OCI-LY3 (cell line): ENCODE results near the gene MAPK8IP1.

Experiments
- H2AFZ ChIP-seq: fragments of 200-600, 300-600 bp; shearing (Covaris generic); 2 replicates; pipeline ENCODE4 v1.6.0; 2014; ENCODE audit warnings: antibody characterized with exemption, low read depth, low read length
- H3K27ac ChIP-seq: fragments of 200-600, 300-600 bp; sonication (generic); 2 replicates; pipeline ENCODE4 v1.5.1; 2014; ENCODE audit warnings: mild to moderate bottlenecking, low read length, moderate library complexity, mixed read lengths
- H3K27me3 ChIP-seq: fragments of 200-600, 300-600 bp; sonication (generic); 2 replicates; pipeline ENCODE4 v1.6.1; 2014; ENCODE audit warnings: low read depth, low read length, mixed read lengths
- H3K36me3 ChIP-seq: fragments of 200-600, 300-600 bp; sonication (generic); replicated peaks from 2 replicates; pipeline ENCODE3; 2014; ENCODE audit warnings: low read depth, low read length, mixed read lengths
- H3K4me1 ChIP-seq: fragments of 300-600, 200-600 bp; sonication (generic); 2 replicates; pipeline ENCODE4 v1.6.1; 2014; ENCODE audit warnings: low read length, mixed read lengths
- H3K4me2 ChIP-seq: fragments of 200-600, 300-600 bp; sonication (generic); 2 replicates; pipeline ENCODE4 v1.6.1; 2014; ENCODE audit warnings: low read length, mixed read lengths
- H3K4me3 ChIP-seq: fragments of 300-600, 200-600 bp; sonication (generic); 2 replicates; pipeline ENCODE4 v1.5.1; 2014; ENCODE audit warnings: antibody characterized with exemption, mild to moderate bottlenecking, low read length, moderate library complexity
- H3K79me2 ChIP-seq: fragments of 300-600, 200-600 bp; shearing (Covaris generic); 2 replicates; pipeline ENCODE4 v1.6.1; 2014; ENCODE audit warnings: mild to moderate bottlenecking, low read length, mixed read lengths
- H3K9ac ChIP-seq: fragments of 300-600, 200-600 bp; shearing (Covaris generic); 2 replicates; pipeline ENCODE4 v1.6.0; 2014; ENCODE audit warnings: mild to moderate bottlenecking, low read length, moderate library complexity
- H3K9me3 ChIP-seq: fragments of 200-600, 300-600 bp; shearing (Covaris generic); 2 replicates; pipeline ENCODE4 v1.6.1; 2014; ENCODE audit warnings: low read length, mixed read lengths; ENCODE audit not compliant: insufficient read depth
- H4K20me1 ChIP-seq: fragments of 200-600, 300-600 bp; sonication (generic); 2 replicates; pipeline ENCODE4 v1.6.1; 2016; ENCODE audit warnings: low read length, mixed read lengths; ENCODE audit not compliant: insufficient read depth
- EZH2phosphoT487 ChIP-seq: fragments of 200-600 bp; shearing (Covaris generic); IDR thresholded peaks from 2 replicates; pipeline ENCODE4 v1.6.1; 2018; ENCODE audit warnings: antibody characterized with exemption, mixed run types, low read depth
- TF ChIP-seq, protein P1 (sequence below): fragments of 200-600, 300-600 bp; sonication (generic); IDR thresholded peaks from 2 replicates; pipeline ENCODE4 v1.5.1; 2014; ENCODE audit warnings: antibody characterized with exemption, low read length, low read depth

Gene MAPK8IP1

DNA sequence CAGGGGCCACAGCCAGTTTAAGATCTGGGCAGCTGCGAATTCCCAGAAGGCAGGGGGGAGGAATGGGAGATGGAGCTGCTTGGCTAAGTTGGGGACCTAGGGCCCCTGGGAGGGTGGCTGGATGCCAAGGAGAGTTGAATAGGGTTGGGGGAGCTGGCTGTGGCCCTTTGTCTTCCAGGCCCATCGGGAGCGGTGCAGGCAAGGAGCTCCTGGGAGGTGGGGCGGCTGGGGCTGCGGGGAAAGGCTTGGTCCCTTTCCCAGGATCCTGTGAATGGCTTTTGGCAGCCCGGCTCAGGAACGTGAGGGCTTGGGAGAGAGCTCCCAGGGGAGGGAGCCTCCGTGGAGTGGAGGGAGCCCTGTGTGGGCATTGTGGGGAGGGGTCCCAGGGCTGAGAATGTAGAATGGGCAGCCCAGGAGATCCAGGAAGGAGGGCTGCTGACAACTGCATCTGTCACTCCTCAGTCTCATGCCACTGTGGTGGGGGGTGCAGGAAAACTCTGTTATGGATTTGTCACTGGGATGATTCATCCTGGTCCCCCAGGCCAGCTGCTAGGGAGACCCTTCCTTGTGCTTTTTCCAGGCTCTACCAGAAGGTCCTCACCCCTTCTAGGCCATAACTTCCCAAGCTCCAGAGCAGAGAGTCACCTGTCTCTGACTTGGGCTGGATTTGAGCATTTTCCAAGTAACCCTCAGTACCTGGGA lies 15.6 kb downstream of the MAPK8IP1 start:
- Histone ChIP-seq H3K27me3 (no peaks in the 10 kb centered on the region), H3K9me3 (no peaks in the 10 kb centered on the region), H3K27ac (no peak overlapping the region), H3K36me3 (no peaks in the 10 kb centered on the region), H3K4me1 (no peaks in the 10 kb centered on the region; the same call in 1 of the 2 replicates), H3K4me3 (no peak overlapping the region), H3K9ac (no peak overlapping the region), H4K20me1 (no peaks in the 10 kb centered on the region), H2AFZ (no peak overlapping the region), H3K4me2 (no peak overlapping the region), H3K79me2 (no peaks in the 10 kb centered on the region)
- TF ChIP-seq, protein P1, sequence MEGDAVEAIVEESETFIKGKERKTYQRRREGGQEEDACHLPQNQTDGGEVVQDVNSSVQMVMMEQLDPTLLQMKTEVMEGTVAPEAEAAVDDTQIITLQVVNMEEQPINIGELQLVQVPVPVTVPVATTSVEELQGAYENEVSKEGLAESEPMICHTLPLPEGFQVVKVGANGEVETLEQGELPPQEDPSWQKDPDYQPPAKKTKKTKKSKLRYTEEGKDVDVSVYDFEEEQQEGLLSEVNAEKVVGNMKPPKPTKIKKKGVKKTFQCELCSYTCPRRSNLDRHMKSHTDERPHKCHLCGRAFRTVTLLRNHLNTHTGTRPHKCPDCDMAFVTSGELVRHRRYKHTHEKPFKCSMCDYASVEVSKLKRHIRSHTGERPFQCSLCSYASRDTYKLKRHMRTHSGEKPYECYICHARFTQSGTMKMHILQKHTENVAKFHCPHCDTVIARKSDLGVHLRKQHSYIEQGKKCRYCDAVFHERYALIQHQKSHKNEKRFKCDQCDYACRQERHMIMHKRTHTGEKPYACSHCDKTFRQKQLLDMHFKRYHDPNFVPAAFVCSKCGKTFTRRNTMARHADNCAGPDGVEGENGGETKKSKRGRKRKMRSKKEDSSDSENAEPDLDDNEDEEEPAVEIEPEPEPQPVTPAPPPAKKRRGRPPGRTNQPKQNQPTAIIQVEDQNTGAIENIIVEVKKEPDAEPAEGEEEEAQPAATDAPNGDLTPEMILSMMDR, result no peak
- no peak for TF ChIP-seq EZH2phosphoT487

DNA sequence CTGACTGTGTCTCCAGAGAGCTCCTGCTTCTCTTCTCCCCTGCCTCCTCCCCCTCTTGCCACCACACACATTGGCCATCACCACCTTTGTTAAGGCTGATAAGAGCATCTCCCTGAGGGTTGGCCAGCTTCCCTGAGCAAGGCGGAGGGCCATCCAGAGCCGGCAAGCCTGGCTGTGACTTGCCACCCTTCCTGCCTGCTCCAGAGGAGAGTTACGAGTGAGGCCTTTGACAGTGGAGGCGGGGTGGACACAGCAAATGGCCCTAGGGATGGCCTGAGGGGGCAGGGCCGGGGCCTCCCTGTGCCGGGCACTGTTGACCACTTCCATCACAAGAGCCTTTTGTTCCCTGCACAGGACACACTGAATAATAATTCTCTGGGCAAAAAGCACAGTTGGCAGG lies 16.2 kb downstream of the MAPK8IP1 start:
- no peak overlapping the region for H3K4me2 ChIP-seq
- no peaks in the 10 kb centered on the region for H3K27me3 ChIP-seq
- no peak overlapping the region for H3K27ac ChIP-seq
- no peaks in the 10 kb centered on the region for H4K20me1 ChIP-seq
- no peak overlapping the region for H3K4me3 ChIP-seq
- H3K4me1 ChIP-seq, result no peaks in the 10 kb centered on the region; the same call in 1 of the 2 replicates
- H3K9me3 ChIP-seq, result no peaks in the 10 kb centered on the region
- H2AFZ ChIP-seq, result no peak overlapping the region
- H3K9ac ChIP-seq, result no peak overlapping the region
- TF ChIP-seq, protein P1, result no peak
- TF ChIP-seq EZH2phosphoT487, result no peak
- H3K79me2 ChIP-seq, result no peaks in the 10 kb centered on the region
- no peaks in the 10 kb centered on the region for H3K36me3 ChIP-seq

DNA sequence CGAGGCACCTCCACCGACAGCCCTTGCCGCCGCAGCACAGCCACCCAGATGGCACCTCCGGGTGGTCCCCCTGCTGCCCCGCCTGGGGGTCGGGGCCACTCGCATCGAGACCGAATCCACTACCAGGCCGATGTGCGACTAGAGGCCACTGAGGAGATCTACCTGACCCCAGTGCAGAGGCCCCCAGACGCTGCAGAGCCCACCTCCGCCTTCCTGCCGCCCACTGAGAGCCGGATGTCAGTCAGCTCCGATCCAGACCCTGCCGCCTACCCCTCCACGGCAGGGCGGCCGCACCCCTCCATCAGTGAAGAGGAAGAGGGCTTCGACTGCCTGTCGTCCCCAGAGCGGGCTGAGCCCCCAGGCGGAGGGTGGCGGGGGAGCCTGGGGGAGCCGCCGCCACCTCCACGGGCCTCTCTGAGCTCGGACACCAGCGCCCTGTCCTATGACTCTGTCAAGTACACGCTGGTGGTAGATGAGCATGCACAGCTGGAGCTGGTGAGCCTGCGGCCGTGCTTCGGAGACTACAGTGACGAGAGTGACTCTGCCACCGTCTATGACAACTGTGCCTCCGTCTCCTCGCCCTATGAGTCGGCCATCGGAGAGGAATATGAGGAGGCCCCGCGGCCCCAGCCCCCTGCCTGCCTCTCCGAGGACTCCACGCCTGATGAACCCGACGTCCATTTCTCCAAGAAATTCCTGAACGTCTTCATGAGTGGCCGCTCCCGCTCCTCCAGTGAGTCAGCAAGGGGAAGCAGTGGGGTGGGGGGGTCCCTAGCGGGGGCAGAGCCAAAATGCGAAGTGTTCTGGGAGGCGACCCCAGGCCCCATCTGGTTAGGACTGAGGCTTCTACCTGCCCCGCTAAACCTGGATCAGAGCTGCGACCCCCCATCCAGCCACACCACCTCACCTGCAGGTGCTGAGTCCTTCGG lies 17.3 kb downstream of the MAPK8IP1 start:
- H3K36me3 ChIP-seq, result no peaks in the 10 kb centered on the region

More for the DNA sequence above, 17.3 kb downstream of the MAPK8IP1 start:
- Histone ChIP-seq H3K79me2 (no peaks in the 10 kb centered on the region), H4K20me1 (no peaks in the 10 kb centered on the region), H3K27me3 (no peaks in the 10 kb centered on the region), H3K4me2 (no peak overlapping the region), H3K4me3 (no peak overlapping the region), H3K27ac (no peak overlapping the region), H3K4me1 (no peaks in the 10 kb centered on the region; the same call in 1 of the 2 replicates), H3K9me3 (no peaks in the 10 kb centered on the region), H2AFZ (no peak overlapping the region), H3K9ac (no peak overlapping the region)
- TF ChIP-seq, protein P1, result no peak
- no peak for TF ChIP-seq EZH2phosphoT487
